GM21619 (cell line): ENCODE measurements around the gene SLC17A3.

Experiments used
- ATAC-seq: cut with Tn5 transposase; IDR thresholded peaks from one replicate; pipeline ENCODE4 v1.9.1; 2021; ENCODE audit not compliant: unreplicated experiment

The SLC17A3 gene

DNA sequence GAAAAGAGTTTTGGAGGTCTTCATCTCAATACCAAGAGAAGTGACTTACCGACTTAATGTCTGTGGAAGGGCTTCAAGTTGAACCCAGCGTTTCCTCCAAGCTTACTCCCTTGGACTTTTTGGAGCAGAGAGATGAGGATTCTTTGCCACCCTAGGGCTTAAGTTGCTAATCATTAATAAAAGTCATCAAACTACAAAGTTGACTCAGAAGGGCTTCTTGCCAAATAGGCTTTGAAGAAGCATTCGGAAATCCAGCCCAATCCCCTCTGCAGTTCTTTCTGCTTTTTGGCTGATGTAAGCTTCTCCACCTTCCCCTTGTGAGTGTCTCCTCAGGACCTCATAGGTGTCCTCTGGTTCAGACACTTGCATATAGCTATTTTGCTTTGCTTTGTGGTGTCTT, at the start of gene SLC17A3:
Gene SLC17A3, minus strand, starts transcription at position 126 of the 400 bp plus-strand sequence. CDS start 5,856 bp downstream, outside the sequence.
- ATAC-seq = no peak

- ATAC-seq = no peak
Observed at GRCh38 chr6:25922301-25922700, 48.3 kb upstream of the SLC17A3 start.

GRCh38 chr6:25921525-25922203, 47.6 kb upstream of the SLC17A3 start:
- ATAC-seq = no peak

GRCh38 chr6:25919657-25920056, 45.6 kb upstream of the SLC17A3 start:
- no peak for ATAC-seq

- no peak for ATAC-seq
Observed at GRCh38 chr6:25918083-25918683, 44.1 kb upstream of the SLC17A3 start.

DNA sequence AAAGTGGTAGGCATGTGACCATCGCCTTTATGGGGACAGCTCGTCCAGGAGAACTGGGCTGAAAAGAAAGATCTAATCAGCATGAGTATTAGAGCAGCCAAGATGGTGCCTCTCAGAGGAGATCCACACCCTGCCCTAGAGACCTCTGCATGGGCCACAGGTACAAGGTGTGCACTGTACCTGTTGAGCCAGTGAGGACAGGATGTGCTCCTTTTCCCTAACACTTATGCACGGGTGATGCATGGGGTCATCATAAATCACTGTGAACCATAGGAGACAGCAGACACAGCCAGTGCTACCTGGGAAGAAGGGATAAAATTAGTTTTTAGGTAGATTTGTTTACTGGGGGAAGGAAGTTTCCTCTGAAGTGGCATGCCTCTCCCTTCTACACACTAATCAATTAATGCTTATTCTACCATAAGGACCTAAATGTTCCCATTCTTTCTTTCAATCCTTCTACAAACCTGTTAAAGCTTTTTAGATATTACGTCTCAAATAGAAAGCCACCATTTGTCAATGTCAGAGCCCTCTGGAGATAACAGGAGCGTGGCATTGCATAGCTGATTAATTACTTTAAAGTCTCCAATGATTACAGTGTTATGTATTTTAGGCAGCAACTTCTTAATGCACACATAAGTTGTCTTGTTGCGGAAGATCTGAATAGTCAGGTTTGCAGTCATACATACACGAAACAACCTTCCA, 42.9 kb upstream of the SLC17A3 start:
- ATAC-seq = no peak

GRCh38 chr6:25916330-25916729, 42.3 kb upstream of the SLC17A3 start:
- ATAC-seq = no peak

DNA sequence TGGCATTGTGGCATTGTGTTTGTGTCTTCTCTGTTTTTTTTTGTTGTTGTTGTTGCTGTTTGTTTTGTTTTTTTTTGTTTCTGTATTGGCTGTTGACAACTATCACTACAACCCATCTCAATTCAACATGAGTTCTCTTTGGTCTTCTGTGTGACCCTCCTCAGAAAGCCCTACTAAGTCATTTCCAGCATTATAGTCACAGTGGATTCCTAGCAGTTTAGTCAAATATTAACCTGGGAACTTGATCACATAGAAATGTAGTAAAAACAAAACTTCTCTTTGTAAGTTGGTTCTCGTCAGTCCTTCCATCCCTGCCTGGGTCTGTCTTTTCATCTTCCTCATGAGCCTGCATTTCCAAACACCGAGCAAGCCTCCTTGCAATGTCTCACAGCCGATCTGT, 39.7 kb upstream of the SLC17A3 start:
- no peak for ATAC-seq

- ATAC-seq = no peak
Observed at GRCh38 chr6:25911351-25911750, 37.3 kb upstream of the SLC17A3 start.

DNA sequence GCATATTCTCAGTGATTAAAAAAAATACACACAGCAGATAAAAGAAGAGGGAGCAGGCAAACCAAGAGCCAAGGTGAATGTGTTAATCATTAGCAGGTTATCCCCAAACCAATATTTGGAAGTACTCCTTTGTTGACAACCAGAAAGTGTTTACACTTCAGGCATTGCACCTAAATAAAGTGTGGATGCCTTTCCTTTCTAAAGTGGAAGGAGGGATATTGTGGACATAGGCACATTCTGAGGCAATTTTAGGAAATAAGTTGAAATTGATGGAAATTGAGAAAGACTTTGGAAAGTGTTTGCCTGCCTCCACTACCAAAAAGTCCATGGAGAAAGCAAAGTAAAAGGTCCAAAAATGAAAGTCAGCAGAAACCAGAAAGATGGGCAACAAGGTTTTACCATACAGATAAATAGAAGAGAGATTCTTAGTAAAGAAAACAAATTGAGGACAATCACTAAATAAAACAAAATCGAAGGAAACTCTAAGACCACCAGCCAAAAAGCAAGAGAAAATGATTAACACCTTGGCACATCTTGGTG, 33.5 kb upstream of the SLC17A3 start:
- ATAC-seq = no peak

DNA sequence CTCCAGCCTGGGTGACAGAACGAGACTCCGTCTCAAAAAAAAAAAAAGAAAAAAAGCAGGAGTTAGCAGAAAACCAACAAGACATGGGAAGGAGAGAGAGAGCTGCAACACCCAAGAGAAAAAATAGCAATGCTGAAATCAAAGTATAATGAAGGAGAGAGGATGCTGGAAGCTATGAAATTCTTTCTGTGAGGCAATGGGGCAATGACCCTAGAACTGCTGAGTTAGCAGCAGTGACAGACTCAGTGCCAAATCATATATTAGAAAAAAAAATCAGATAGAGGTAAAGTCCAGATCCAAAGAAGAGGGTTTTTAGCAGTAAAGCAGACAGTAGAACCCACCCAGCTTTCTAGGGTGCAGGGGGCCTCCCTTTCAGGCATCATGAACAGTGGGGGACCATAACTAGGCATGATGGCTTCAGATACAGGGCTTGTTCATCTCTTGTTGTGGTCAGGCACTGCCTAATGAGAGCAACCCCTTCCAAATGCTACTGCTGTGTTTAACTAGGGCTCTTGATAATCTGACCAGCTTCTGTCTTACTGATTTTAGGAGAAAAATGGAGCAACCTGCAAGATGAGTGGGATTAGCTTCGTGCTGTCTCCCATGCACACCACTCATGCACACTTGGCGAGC, 29.5 kb upstream of the SLC17A3 start:
- ATAC-seq = no peak

- no peak for ATAC-seq
Observed at GRCh38 chr6:25902071-25902470, 28.0 kb upstream of the SLC17A3 start.

- ATAC-seq = no peak
Observed at GRCh38 chr6:25900843-25901242, 26.8 kb upstream of the SLC17A3 start.

- ATAC-seq = no peak
Observed at GRCh38 chr6:25899580-25900408, 25.8 kb upstream of the SLC17A3 start.

DNA sequence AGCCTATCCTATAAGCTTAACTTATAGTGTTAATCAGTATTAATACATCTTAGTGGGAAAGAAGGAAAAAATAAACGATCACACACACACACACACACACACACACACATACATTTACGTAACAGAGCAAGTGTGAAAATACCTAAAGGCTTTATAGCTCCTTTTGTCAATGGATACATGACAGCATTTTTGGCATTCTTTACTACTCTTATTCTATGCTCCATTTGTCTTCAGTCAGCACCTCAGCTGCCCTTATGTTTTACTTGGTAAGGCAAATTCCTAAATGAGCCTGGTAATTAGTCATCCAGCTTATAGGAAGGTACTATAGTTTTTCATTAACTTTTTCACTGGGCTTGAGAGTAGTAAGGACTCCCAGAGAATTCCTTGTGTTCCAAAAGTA, 25.1 kb upstream of the SLC17A3 start:
- ATAC-seq = no peak

GRCh38 chr6:25898289-25898977, 24.4 kb upstream of the SLC17A3 start:
- ATAC-seq = no peak

DNA sequence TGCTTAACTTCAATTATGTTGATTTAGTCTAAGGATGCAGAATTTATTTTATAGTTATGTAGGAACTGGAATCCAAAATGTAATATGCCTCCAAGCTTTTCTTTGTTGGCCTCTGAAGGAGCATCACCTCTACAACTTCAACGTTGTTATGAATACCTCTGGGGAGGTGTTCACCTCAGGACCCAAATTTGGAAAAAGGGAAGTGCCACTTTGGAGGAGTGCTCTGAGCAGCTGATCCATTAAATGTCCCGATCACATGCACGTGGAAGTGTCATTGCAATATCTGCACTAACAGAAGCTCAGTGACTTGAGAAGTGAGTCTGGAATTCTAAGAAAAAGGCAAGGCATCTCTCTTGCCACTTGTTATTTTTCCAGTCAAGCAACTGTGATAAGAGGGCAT, 22.2 kb upstream of the SLC17A3 start:
- ATAC-seq = no peak

DNA sequence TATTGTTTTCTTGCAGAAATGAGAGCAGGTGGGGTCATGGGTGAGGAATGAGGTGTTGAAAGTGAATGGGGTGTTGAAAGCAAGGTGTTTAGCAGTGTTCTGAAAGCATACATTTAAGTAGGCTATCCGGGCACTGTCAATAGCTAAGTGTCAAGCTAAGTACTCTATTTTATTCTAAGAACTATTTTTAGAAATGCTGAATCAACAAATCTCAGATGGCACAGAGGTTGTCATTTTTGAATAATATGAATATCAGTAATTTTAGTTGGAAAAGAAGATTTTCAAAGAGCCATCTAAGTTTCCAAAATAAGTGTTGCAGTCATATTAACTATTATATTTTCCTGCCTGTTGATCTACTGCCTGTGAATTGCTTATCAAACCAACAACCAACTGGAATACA, 21.7 kb upstream of the SLC17A3 start:
- ATAC-seq = no peak

DNA sequence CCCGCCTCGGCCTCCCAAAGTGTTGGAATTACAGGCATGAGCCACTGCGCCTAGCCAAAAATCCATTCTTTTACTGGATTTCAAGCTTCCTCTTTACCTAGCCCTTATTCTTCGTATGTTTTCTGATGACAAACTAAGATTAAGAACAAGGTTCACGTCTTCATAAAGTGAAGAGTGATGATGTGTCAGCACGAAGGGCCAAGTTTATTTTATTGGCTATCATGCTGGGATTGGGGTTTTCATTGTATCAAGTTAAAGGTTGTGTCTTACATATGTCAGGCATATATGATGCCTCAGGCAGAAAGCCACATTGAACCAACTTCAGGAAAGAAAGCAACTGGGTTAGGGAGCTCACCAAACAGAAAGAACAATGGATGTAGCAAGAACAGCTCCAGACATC, 19.7 kb upstream of the SLC17A3 start:
- no peak for ATAC-seq

- ATAC-seq = no peak
Observed at GRCh38 chr6:25892877-25893276, 18.8 kb upstream of the SLC17A3 start.
